ENCODE results near the gene VKORC1L1. TPM values are rescaled to one million over a fixed set of nuclear protein-coding genes. Genes with fewer than 3 reads are reported as not detected.
"Not testable (repeated sequence)": the region's sequence is repeated elsewhere in the genome, so short reads cannot be mapped to it uniquely, and the experiment has no call there.

Gene VKORC1L1
- total and polyA plus RNA-seq, 4 experiments from 2014 or later, result 2.2 to 12.6 (median 7.7) TPM

GRCh38 chr7:65945787-65946186 is 72.9 kb downstream of the VKORC1L1 start:
- POLR2A ChIA-PET (ENCODE audit: partially characterized antibody); H3K36me3 ChIP-seq (ENCODE audit: insufficient read depth, low read length); H3K27ac Mint-ChIP-seq; CTCF ChIA-PET (ENCODE audit: partially characterized antibody); H3K9me3 ChIP-seq (ENCODE audit: control insufficient read depth in 1 of 2, low read length in 2 of 2); H3K9me3 Mint-ChIP-seq; H3K4me3 Mint-ChIP-seq; H3K4me1 Mint-ChIP-seq; H3K27me3 Mint-ChIP-seq; H3K4me3 ChIP-seq (ENCODE audit: low read length in 2 of 2); H3K27ac ChIP-seq (ENCODE audit: low read depth, low read length); intact Hi-C loops (cut with micrococcal nuclease); H3K36me3 Mint-ChIP-seq; DNase-seq; H3K27me3 ChIP-seq (ENCODE audit: insufficient read depth, low read length); H3K4me1 ChIP-seq (ENCODE audit: insufficient read depth, low read length): not testable (repeated sequence)

DNA sequence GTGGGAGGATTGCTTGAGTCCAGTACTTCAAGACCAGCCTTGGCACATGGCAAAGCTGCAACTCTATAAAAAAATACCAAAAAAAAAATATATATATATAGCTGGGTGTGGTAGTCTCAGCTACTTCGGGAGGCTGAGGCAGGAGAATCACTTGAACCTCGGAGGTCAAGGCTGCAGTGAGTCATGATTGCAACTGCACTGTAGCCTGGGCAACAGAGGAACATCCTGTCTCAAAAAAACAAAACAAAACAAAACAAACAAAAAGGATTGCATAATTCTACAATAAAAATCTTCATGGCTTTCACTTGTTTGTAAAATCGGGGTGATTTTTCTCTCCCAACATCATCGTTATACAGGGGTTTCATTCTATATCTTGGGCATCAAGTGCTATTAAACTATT is 74.0 kb downstream of the VKORC1L1 start:
- no peaks in the 10 kb centered on the region for H3K27me3 Mint-ChIP-seq
- Histone ChIP-seq H3K36me3 (ENCODE audit: insufficient read depth, low read length) (no peaks in the 10 kb centered on the region), H3K9me3 (ENCODE audit: control insufficient read depth in 1 of 2, low read length in 2 of 2) (no peaks in the 10 kb centered on the region), H3K27me3 (ENCODE audit: insufficient read depth, low read length) (no peaks in the 10 kb centered on the region), H3K27ac (ENCODE audit: low read depth, low read length) (no peak overlapping the region), H3K4me1 (ENCODE audit: insufficient read depth, low read length) (no peaks in the 10 kb centered on the region), H3K4me3 (ENCODE audit: low read length in 2 of 2) (no peak overlapping the region)
- CTCF ChIA-PET (ENCODE audit: partially characterized antibody), result no interaction called here
- intact Hi-C loops (cut with micrococcal nuclease), result no loop called here
- H3K4me3 Mint-ChIP-seq, result no peak overlapping the region
- peak overlapping the region in 3 of 7 donors; percentile 13 to 80 (median 43) for H3K27ac Mint-ChIP-seq
- H3K4me1 Mint-ChIP-seq, result no peaks in the 10 kb centered on the region
- no peaks in the 10 kb centered on the region for H3K9me3 Mint-ChIP-seq
- no peaks in the 10 kb centered on the region for H3K36me3 Mint-ChIP-seq
- POLR2A ChIA-PET (ENCODE audit: partially characterized antibody), result no interaction called here
- peak in 2 of 5 donors; percentile 8 to 15 for DNase-seq

GRCh38 chr7:65951837-65952578 is 79.1 kb downstream of the VKORC1L1 start:
- intact Hi-C loops (cut with micrococcal nuclease), result no loop called here
- CTCF ChIA-PET (ENCODE audit: partially characterized antibody), result interaction anchor here (0.6 to 1.4 kb wide), 2 partner anchors 23 to 243 kb away, joined by 3 read pairs; no protein-coding TSS in a partner anchor
- POLR2A ChIA-PET (ENCODE audit: partially characterized antibody), result no interaction called here
- DNase-seq, result no peak
- Mint-ChIP-seq H3K36me3 (peaks cover 14 to 32% of the 10 kb centered on the region in 2 donors), H3K9me3 (no peaks in the 10 kb centered on the region), H3K4me1 (no peaks in the 10 kb centered on the region), H3K4me3 (no peak overlapping the region), H3K27ac (peak overlapping the region in 1 of 7 donors; percentile 22), H3K27me3 (no peaks in the 10 kb centered on the region)
- no peaks in the 10 kb centered on the region for H3K27me3 ChIP-seq (ENCODE audit: insufficient read depth, low read length)
- no peaks in the 10 kb centered on the region for H3K36me3 ChIP-seq (ENCODE audit: insufficient read depth, low read length)
- no peaks in the 10 kb centered on the region for H3K4me1 ChIP-seq (ENCODE audit: insufficient read depth, low read length)
- H3K27ac ChIP-seq (ENCODE audit: low read depth, low read length), result no peak overlapping the region
- no peak overlapping the region for H3K4me3 ChIP-seq (ENCODE audit: low read length in 2 of 2)
- H3K9me3 ChIP-seq (ENCODE audit: control insufficient read depth in 1 of 2, low read length in 2 of 2), result no peaks in the 10 kb centered on the region

- Mint-ChIP-seq H3K9me3 (no peaks in the 10 kb centered on the region), H3K4me1 (no peaks in the 10 kb centered on the region), H3K27ac (peak overlapping the region in 2 of 7 donors; percentile 14 to 29), H3K27me3 (no peaks in the 10 kb centered on the region), H3K4me3 (no peak overlapping the region), H3K36me3 (peaks cover 18 to 36% of the 10 kb centered on the region in 2 donors)
- H3K36me3 ChIP-seq (ENCODE audit: insufficient read depth, low read length), result no peaks in the 10 kb centered on the region
- no peaks in the 10 kb centered on the region for H3K4me1 ChIP-seq (ENCODE audit: insufficient read depth, low read length)
- intact Hi-C loops (cut with micrococcal nuclease), result no loop called here
- no peak overlapping the region for H3K4me3 ChIP-seq (ENCODE audit: low read length in 2 of 2)
- ChIA-PET CTCF (ENCODE audit: partially characterized antibody) (interaction anchor here (0.6 to 1.4 kb wide), 3 partner anchors 24 to 242 kb away, joined by 3 to 4 read pairs (median 3); no protein-coding TSS in a partner anchor), POLR2A (ENCODE audit: partially characterized antibody) (no interaction called here)
- no peaks in the 10 kb centered on the region for H3K9me3 ChIP-seq (ENCODE audit: control insufficient read depth in 1 of 2, low read length in 2 of 2)
- no peaks in the 10 kb centered on the region for H3K27me3 ChIP-seq (ENCODE audit: insufficient read depth, low read length)
- no peak overlapping the region for H3K27ac ChIP-seq (ENCODE audit: low read depth, low read length)
- DNase-seq, result no peak
Observed at GRCh38 chr7:65953001-65953720, 80.3 kb downstream of the VKORC1L1 start.

DNA sequence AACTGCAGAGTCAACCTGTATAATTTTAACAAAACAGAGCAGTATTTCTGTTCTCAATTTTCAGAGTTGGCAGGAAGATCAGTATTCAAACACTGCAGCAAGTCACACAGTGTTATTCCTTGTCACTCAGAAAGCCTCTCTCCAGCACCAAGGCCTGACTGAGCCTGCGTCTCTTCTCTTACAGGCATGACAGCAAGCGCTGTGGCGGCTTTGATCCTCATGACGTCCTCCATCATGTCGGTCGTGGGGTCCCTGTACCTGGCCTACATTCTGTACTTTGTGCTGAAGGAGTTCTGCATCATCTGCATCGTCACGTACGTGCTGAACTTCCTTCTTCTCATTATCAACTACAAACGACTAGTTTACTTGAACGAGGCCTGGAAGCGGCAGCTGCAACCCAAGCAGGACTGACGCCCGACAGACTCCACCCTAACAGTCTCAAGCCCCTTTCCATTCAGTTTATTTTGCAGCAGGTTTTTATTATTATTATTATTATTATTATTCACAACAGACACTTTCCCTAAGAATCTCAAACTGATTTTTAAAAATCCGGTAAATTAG is 81.1 kb downstream of the VKORC1L1 start:
- no peak overlapping the region for H3K27ac Mint-ChIP-seq
- Histone ChIP-seq H3K36me3 (ENCODE audit: insufficient read depth, low read length) (no peaks in the 10 kb centered on the region), H3K4me3 (ENCODE audit: low read length in 2 of 2) (no peak overlapping the region), H3K27ac (ENCODE audit: low read depth, low read length) (no peak overlapping the region), H3K9me3 (ENCODE audit: control insufficient read depth in 1 of 2, low read length in 2 of 2) (no peaks in the 10 kb centered on the region), H3K27me3 (ENCODE audit: insufficient read depth, low read length) (no peaks in the 10 kb centered on the region), H3K4me1 (ENCODE audit: insufficient read depth, low read length) (no peaks in the 10 kb centered on the region)
- H3K27me3 Mint-ChIP-seq, result no peaks in the 10 kb centered on the region
- intact Hi-C loops (cut with micrococcal nuclease), result no loop called here
- ChIA-PET POLR2A (ENCODE audit: partially characterized antibody) (no interaction called here), CTCF (ENCODE audit: partially characterized antibody) (no interaction called here)
- H3K4me1 Mint-ChIP-seq, result no peaks in the 10 kb centered on the region
- DNase-seq, result no peak
- H3K36me3 Mint-ChIP-seq, result peaks cover 22 to 43% of the 10 kb centered on the region in 2 donors
- no peak overlapping the region for H3K4me3 Mint-ChIP-seq
- H3K9me3 Mint-ChIP-seq, result no peaks in the 10 kb centered on the region

DNA sequence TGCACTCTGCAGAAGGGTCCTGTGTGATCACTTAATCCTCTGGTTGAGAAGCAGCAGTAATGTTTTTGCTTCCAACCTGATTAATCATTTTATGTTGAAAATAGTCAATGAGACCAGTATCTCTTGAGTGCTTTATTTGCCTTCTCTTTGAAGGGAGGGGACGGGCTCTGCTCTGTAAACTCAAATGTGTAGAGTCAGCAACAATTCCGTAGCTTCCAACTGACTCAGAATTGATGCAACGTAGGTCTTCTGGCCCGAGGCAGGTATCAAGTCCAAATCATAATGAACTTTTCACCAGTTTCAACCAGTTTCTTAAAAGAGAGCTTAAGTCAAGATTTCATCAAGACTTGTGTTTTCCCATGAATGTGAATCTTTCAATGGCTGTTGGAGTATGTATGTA is 82.8 kb downstream of the VKORC1L1 start:
- Mint-ChIP-seq H3K36me3 (peaks cover 27 to 59% of the 10 kb centered on the region in 2 donors), H3K27me3 (no peaks in the 10 kb centered on the region), H3K4me3 (no peak overlapping the region), H3K9me3 (no peaks in the 10 kb centered on the region), H3K27ac (peak overlapping the region in 3 of 7 donors; percentile 22 to 68 (median 32)), H3K4me1 (no peaks in the 10 kb centered on the region)
- no peak overlapping the region for H3K27ac ChIP-seq (ENCODE audit: low read depth, low read length)
- no peaks in the 10 kb centered on the region for H3K27me3 ChIP-seq (ENCODE audit: insufficient read depth, low read length)
- intact Hi-C loops (cut with micrococcal nuclease), result no loop called here
- no peak overlapping the region for H3K4me3 ChIP-seq (ENCODE audit: low read length in 2 of 2)
- DNase-seq, result no peak
- no peaks in the 10 kb centered on the region for H3K9me3 ChIP-seq (ENCODE audit: control insufficient read depth in 1 of 2, low read length in 2 of 2)
- POLR2A ChIA-PET (ENCODE audit: partially characterized antibody), result no interaction called here
- peaks cover 10% of the 10 kb centered on the region for H3K36me3 ChIP-seq (ENCODE audit: insufficient read depth, low read length)
- CTCF ChIA-PET (ENCODE audit: partially characterized antibody), result no interaction called here
- H3K4me1 ChIP-seq (ENCODE audit: insufficient read depth, low read length), result no peaks in the 10 kb centered on the region

DNA sequence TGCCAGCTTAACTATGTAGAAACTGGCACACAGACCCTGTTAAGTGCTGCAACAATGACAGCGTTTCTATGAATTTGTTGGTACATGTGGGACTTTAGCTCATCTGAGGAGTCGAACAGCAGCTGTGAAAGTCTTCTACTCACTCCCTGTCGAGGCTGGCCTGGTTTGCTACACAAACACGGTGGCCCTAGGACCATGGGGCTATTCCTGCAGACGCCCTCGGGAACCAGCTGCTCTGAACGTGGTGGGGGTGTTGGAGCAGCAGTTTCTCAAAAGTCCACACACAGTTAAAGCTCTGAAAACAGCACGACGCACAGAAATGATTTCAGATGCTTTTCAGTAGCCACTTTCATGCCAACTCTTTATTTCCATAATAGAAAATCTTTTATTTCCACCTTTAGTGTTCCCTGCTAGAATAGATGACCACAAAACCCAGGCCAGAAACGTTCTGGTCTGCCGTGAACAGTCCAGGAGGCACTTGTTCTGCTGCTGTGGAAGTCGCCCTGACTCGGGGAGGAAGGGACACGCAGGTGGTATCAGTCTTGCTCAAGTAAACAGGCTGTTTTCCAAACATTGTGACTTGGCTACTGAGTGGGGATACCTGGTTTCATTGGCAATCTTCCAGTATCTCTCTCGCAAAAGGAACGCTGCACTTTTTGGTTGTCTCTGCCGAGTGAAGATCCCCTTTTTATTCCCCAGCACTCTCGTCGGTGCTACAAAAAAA is 87.6 kb downstream of the VKORC1L1 start:
- Mint-ChIP-seq H3K27ac (peak overlapping the region in 2 of 7 donors; percentile 51 to 54), H3K4me1 (peaks cover 0 to 2% (median 0%) of the 10 kb centered on the region in 4 donors), H3K4me3 (no peak overlapping the region), H3K36me3 (peaks cover 33 to 67% of the 10 kb centered on the region in 2 donors), H3K27me3 (no peaks in the 10 kb centered on the region), H3K9me3 (no peaks in the 10 kb centered on the region)
- Histone ChIP-seq H3K9me3 (ENCODE audit: control insufficient read depth in 1 of 2, low read length in 2 of 2) (no peaks in the 10 kb centered on the region), H3K27ac (ENCODE audit: low read depth, low read length) (no peak overlapping the region), H3K27me3 (ENCODE audit: insufficient read depth, low read length) (no peaks in the 10 kb centered on the region), H3K4me1 (ENCODE audit: insufficient read depth, low read length) (no peaks in the 10 kb centered on the region), H3K36me3 (ENCODE audit: insufficient read depth, low read length) (peaks cover 20% of the 10 kb centered on the region), H3K4me3 (ENCODE audit: low read length in 2 of 2) (no peak overlapping the region)
- ChIA-PET POLR2A (ENCODE audit: partially characterized antibody) (no interaction called here), CTCF (ENCODE audit: partially characterized antibody) (no interaction called here)
- intact Hi-C loops (cut with micrococcal nuclease), result no loop called here
- no peak for DNase-seq

All from CD4-positive, alpha-beta memory T cell (primary cell).